GM10266 (cell line): ENCODE data around the gene AUTS2.

Source experiments
- DNase-seq: peaks from one replicate; pipeline ENCODE4 v3.0.0; 2012; ENCODE audit errors: extremely low spot score
- TF ChIP-seq, protein P1 (sequence below): IDR thresholded peaks from 2 replicates; pipeline ENCODE4 v1.5.1; 2012; ENCODE audit warnings: mild to moderate bottlenecking, low read depth; ENCODE audit not compliant: control insufficient read depth, insufficient read depth; ENCODE audit errors: missing control alignments

AUTS2 gene

GRCh38 chr7:70018700-70019099 is 420.4 kb downstream of the AUTS2 start:
- TF ChIP-seq, protein P1, sequence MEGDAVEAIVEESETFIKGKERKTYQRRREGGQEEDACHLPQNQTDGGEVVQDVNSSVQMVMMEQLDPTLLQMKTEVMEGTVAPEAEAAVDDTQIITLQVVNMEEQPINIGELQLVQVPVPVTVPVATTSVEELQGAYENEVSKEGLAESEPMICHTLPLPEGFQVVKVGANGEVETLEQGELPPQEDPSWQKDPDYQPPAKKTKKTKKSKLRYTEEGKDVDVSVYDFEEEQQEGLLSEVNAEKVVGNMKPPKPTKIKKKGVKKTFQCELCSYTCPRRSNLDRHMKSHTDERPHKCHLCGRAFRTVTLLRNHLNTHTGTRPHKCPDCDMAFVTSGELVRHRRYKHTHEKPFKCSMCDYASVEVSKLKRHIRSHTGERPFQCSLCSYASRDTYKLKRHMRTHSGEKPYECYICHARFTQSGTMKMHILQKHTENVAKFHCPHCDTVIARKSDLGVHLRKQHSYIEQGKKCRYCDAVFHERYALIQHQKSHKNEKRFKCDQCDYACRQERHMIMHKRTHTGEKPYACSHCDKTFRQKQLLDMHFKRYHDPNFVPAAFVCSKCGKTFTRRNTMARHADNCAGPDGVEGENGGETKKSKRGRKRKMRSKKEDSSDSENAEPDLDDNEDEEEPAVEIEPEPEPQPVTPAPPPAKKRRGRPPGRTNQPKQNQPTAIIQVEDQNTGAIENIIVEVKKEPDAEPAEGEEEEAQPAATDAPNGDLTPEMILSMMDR: no peak

DNA sequence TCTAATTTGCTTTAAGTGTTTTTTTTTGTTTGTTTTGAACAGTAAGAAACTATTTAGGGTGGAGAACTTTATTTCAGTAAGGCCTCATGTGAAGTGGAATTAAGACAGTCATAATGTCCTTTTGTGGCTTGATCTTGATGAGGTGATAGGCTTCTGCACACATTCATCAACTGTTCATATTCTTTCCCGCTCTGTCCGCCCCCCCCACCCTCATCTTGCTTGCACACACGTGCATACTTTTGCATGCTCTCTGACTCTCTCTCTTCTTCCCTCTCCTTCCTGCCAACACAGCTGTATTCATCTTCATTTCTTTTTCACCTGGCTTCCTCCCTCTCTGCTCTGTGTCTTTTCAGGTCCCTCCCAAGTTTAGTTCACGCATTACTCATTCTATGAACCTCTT is 429.6 kb downstream of the AUTS2 start:
- DNase-seq: no peak
- TF ChIP-seq, protein P1: no peak

More at GRCh38 chr7:70018700-70019099, 420.4 kb downstream of the AUTS2 start:
- no peak for DNase-seq

DNA sequence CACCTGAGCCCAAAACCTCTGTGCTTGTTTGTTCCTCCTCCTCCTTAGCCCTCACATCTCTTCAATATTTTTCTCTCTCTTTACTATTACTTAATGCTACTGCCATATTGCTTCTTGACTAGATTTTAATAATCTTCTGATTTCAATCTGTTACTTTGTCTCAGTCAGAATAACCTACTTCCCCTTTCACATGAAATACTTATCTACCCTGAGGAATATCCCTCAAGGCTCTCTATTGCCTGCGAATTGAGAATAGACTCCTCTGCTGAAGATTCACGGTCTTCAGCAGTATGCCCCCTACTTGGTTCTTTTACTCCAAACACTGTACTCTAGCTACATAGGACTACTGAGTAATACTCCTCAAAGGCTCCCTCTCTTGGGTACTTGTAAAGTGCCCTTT is 430.3 kb downstream of the AUTS2 start:
- no peak for DNase-seq
- TF ChIP-seq, protein P1: no peak

- no peak for DNase-seq
- TF ChIP-seq, protein P1: no peak
Measured at GRCh38 chr7:70029993-70030392, 431.7 kb downstream of the AUTS2 start.

DNA sequence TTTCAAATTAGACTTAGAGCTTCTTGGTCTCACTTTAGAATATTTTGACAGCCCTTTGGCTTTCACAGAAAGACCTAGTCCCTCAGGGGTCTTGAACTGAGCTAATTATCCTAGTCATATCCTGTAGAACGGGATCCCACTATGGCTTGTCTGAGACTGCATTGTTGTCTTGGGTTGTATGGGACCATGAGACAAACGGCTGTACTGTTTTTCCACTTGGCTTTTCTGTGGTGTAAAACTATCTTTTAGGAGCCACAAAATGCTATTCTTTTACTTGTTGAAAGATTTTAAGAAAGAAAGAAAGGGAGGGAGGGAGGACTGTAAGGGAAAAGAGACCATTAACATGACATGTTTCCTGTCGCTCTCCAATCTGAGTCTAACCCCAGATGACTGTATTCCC is 432.5 kb downstream of the AUTS2 start:
- no peak for DNase-seq
- TF ChIP-seq, protein P1: no peak

- no peak for DNase-seq
- TF ChIP-seq, protein P1: no peak
Measured at GRCh38 chr7:70031245-70031644, 433.0 kb downstream of the AUTS2 start.

GRCh38 chr7:70032649-70033048 is 434.4 kb downstream of the AUTS2 start:
- no peak for DNase-seq
- TF ChIP-seq, protein P1: no peak
